Activated CD8-positive, alpha-beta memory T cell treated with anti-CD3 and anti-CD28 coated beads, Interleukin-2, amount 50 U/mL, for 24 hours (primary cell): ENCODE results near the gene ONECUT3.
"Not testable (repeated sequence)": the region's sequence is repeated elsewhere in the genome, so short reads cannot be mapped to it uniquely, and the experiment has no call there.

Experiments used
- DNase-seq: peaks from one replicate; pipeline ENCODE4 v3.0.0-alpha.2; 2020; ENCODE audit errors: extremely low read depth

ONECUT3 gene

DNA sequence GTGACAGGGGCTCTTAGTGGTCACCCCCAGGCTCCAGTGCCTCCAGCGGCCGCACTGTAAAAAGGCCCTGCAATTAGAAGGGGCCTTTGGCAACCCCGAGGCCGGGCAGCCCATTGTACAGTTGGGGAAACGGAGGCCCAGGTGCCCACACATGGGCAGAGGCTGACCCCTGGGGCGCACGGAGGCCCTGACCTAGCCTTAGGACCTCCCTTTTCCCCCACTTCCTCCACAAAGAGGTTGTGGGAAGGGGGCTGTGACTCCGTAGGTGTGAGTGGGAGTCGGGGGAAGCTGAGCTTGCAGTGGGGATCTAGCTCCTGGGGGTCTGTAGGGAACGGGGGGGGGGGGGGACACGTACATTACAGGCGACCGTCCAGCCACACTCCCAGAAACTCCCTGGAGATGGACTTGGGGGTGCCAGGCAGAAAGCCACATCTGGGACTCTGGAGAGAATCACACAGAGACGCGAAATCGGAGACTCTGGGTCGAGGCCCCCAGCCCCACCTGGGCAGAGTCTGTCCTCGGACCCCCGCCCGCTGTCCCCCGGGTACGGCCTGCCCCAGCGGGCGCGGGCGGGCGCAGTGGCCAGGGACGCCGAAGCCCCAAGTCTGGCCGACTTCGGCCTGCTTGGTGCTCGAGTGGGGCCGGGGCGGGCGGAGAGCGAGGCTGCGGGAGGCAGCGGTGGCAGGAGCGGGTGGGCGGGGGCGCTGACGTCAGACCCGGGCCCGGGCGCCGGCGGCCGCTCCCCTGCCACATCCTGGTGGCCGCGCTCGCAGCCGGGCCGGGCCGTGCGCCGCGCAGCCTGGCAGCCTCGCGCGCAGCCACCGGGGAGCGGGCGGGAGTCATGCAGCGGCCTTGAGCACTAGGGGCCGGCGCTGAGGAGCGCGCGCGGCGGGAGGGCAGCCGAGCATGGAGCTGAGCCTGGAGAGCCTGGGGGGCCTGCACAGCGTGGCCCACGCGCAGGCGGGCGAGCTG is at the start of gene ONECUT3:
ONECUT3 (plus strand) TSS at position 750 of the 972 bp plus-strand sequence; CDS start at position 907, 157 bp downstream.
- no peak for DNase-seq

DNA sequence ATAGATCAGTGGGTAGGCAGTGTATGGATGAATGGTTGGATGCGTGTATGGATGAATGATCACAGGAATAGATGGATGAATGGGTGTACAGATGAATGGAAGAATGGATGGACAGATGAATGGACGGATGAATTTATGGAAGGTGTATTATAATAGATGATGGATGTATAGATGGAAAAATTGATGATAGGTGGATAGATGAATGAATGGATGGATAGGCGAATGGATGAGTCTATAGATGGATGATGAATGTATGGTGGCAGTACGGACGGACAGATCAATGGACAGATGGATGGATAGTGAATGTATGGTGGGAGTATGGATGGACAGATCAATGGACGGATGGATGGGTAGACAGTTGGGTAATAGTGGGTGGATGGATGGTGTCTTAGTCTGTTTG is 49.0 kb upstream of the ONECUT3 start:
- DNase-seq: no peak

DNA sequence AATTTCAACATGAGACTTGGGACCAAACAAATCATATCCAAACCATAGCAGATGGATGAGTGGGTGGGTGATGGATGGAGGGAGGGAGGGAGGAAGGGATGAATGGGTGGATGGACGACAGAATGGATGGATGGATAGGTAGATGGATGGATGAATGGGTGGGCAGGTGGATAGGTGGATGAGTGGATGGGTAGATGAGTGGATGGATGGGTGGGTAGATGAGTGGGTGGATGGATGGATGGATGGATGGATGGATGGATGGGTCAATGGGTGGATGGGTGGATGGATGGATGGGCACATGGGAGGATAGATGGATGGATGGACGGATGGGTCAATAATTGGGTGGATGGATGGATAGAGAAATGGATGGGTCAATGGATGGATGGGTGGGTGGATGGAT is 47.9 kb upstream of the ONECUT3 start:
- no peak for DNase-seq

DNA sequence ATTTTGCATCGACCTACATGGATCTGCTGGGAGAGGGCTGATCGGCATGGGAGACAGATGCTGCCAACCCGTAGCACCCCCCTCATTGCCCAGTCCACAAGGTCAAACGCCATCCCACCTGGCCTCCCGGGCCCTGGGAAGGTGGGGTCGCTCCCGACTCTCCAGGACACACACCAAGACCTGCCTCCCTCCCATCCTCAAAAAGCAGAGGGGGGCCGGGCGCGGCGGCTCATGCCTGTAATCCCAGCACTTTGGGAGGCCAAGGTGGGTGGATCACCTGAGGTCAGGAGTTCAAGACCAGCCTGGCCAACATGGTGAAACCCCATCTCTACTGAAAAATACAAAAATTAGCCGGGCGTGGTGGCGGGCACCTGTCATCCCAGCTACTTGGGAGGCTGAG is 46.7 kb upstream of the ONECUT3 start:
- not testable (repeated sequence) for DNase-seq

DNA sequence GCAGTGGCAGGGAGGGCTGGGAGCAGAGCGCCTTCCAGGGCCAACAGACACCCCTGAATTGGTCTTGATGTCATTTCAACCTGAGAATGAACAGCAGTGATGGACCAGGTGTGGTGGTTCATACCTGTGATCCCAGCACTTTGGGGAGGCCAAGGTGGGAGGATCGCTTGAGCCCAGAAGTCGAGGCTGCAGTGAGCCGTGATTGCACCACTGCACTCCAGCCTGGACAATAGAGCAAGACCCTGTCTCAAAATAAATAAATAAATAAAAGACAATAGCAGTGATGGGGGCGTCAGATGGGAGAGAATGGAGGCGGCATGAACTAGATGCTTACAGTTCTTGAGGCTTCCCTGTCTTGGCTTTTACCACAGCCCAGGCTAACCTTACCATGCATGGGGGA is 46.1 kb upstream of the ONECUT3 start:
- no peak for DNase-seq

DNA sequence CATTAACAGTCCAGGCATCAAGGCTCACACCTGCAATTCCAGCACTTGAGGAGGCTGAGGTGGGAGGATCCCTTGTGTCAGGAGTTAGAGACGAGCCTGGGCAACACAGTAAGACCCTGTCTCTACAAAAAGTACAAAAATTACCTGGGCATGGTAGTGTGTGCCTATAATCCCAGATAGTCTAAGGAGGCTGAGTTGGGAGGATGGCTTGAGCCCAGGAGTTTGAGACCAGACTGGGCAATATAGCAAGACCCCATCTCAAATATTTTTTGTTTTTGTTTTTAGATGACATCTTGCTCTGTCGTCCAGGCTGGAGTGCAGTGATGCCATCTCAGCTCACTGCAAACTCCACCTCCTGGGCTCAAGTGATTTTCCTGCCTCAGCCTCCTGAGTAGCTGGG is 40.1 kb upstream of the ONECUT3 start:
- DNase-seq: no peak

DNA sequence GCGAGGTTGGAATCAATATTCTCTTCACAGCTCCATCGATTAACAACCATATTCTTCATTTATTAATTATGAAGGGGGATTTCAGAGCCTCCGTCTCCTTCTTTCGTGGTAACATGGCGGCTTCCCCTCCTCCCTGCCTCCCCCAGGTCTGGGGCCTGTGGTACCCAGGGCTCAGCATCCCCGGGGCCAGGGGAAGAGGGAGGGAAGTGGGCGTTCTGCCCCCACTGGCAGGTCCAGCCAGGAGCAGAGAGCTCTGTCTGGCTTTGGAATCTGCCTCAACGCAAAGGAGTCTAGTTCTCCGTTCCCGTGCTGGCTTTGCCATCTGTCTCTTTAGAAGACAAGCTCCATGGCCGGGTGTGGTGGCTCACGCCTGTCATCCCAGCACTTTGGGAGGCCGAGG is 37.8 kb upstream of the ONECUT3 start:
- no peak for DNase-seq

DNA sequence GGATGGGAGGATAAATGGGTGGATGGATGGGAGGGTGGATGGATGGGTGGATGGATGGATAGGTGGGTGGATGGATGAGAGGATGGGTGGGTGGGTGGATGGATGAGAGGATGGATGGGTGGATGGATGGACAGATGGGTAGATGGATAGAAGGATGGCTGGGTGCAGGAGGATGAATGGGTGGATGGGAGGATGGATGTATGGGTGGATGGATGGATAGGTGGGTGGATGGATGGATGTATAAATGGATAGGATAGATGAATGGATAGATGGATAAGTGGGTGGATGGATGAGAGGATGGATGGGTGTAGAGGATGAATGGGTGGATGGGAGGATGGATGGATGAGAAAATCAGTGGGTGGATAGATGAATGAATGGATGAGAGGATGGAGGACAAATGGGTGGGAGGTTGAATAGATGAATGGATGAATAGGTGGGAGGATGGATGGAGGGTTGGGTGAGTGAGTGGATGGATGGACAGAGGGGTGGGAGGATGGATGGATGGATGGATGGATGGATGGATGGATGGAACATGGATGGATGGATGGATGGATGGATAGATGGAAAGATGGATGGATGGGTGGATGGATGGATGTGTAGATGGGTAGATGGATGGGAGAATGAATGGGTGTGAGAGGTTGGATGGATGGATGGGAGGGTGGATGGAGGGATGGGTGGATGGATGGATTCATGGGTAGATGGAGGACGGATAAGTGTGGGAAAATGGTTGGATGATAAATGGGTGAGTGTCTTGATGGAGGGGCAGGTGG is 35.9 kb upstream of the ONECUT3 start:
- DNase-seq: no peak

DNA sequence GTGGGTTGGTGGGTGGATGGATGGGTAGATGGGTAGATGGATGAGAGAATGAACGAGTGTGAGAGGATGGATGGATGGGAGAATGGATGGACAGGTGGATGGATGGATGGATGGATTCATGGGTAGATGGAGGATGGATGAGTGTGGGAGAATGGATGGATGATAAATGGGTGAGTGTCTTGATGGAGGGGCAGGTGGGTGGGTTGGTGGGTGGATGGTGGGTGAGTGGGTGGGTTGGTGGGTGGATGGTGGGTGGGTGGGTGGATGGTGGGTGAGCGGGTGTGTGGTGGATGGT is 35.4 kb upstream of the ONECUT3 start:
- DNase-seq: no peak

DNA sequence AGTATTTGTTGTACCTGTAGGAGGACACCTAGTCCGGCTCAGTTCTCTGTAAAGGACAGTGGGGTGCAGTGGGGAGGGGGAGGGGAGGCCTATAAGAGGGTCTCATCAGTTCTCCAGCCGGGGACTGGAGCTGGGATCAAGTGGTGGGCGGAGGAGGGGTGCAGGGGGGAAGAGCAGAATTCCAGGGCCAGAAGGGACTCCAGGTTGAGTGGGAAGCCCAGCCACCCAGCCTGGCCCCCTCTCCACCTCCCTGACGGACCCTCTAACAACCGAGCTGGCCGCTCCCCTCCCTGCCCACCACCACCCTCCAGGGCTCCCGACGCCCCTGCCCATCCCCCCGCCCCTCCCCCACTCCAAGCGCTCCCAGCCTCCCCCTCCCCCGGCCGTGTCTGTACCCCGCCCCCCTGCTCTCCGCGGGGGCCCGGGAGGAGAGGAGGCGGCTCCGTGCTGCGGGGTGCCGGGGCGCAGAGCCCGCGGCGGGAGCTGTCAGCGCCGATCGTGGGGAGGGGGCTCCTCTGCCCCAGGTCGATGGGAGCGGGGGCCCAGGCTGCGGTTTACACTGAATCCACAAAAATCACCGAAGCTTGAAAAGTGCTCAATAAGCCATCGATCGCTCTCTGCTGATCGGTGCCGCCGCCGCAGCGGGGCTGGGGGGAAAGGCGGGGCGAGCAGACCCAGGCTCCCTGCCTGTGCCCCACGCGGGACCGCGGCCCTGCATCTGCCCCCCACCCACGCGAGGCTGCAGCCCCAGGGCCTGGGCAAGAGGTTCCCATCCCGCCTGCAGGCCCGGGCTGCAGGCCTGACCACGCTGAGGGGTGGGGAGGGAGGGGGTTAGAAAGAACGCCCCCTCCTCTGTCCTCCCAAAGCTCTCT is 34.6 kb upstream of the ONECUT3 start:
- DNase-seq: no peak

DNA sequence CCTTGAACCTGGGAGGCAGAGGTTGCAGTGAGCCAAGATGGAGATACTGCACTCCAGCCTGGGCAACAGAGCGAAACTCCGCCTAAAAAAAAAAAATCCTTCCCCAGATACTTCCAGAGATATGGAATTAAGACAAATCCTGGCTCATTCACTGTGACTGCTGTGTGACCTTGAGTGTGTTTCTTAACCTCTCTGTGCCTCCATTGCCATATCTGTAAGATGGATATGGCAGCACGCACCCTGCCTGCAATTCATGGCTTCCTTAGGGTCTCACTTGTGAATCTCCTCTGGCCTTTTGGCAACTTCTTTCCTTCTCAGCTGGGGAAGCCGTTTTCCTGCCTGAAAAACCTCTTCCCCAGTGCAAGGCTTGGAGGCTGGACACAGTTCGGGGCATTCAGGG is 33.8 kb upstream of the ONECUT3 start:
- no peak for DNase-seq

DNA sequence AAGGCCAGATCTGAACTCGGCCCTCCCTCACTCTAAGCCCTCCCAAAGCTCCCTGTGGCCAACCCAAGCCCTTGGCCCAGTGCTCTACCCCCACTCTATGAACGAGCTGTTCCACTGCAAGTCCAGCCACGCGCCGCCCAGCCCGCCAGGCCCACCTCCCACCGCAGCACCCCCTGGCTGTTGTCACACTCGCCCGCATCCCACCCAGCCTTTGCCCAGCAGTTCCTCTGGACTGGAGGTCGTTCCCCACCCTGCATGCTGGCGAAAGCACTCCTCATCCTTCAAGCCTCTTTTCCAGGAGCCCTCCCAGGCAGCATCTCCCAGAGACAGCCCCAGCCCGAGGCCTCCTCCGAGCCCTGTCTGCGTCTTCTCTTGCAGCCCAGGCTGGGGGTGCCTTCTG is 33.1 kb upstream of the ONECUT3 start:
- no peak for DNase-seq

DNA sequence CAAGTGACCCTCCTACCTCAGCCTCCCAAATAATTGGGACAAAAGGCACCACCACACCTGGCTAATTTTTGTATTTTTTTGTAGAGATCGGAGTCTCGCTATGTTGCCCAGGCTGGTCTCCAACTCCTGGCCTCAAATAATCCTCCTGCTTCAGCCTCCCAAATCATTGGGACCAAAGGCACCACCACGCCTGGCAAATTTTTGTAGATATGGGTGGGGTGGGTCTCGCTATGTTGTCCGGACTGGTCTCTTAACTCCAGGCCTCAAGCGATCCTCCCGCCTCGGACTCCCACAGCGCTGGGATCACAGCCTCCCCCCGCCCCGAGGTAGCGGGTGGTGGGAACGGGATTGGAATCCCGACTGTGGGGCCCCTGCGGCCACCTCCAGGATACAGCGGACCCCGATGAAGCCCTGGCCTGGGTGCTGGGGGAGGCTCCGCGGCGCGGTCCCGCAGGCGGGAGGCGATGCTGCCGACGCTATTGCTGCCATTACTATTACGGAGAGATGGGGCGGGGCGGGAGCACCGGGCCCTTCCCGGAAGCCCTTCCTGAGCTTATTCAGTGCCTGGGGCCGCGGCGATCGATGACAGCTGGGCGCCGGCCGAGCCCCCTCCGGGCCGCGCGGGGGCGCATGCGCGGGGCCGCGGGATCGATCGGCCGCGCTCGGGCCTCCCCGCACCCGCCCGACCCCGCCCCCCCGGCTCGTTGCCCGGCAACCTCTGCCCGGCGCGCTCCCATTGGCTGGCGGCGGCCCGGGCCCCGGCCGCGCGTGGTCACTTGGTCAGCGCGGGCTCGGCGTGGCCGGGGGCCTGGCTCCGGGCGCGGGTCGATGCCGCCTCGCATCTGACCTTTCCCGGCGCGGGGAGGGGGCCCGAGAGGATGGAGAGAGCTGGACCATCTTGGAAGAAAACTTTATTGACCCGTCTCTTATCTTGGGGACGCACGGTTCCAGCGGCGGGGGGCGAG is 27.9 kb upstream of the ONECUT3 start:
- no peak for DNase-seq

DNA sequence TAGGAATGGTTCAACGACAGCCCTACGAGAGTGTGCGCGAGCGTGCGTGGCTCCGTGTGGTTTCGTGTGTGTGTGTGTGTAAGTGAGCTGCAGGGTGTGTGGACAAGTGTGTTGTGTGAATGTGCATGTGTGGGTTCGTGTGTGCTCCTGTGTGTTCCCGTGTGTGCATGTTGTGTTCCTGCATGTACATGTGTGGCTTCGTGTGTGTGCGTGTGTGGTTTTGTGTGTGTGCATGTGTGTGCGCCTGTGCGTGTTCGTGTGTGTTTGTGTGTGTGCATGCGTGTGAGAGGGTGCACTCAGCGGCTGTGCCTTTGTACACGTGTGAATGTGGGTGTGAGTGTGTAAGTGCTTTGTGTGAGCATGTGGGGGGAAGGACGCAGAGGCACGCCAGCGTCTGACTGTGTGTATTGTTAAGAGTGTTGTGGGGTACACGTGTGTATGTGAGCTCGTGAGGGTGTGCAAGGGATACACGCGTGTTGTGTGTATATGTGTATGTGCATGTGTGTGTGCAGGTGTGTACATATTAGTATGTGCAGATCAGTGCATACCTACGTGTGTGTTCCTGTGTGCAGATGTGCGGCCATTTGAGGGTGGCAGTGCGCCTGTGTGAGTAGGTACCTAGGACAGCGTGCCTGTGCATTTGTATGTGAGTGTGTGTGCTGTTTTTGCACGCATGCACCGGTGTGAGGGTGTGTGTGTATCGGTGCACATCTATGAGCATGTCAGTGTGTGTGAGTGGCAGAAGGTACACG is 24.3 kb upstream of the ONECUT3 start:
- DNase-seq: no peak

DNA sequence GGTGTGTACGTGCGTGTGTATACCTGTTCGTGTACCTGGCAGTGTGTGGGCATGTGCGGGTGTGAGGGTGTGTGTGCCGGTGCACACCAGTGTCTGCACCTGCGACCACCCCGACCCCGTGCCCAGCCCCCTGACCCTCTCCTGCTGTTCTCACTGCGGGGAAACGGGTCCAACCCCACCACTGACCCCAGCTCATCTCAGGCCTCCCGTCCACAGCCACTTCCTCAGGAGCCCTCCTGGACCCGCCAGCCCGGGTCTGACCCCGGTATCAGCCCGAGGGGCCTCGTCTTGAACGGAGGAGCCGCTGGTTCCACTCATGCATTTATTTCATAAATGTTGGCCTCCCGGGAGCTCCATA is 23.8 kb upstream of the ONECUT3 start:
- no peak for DNase-seq

DNA sequence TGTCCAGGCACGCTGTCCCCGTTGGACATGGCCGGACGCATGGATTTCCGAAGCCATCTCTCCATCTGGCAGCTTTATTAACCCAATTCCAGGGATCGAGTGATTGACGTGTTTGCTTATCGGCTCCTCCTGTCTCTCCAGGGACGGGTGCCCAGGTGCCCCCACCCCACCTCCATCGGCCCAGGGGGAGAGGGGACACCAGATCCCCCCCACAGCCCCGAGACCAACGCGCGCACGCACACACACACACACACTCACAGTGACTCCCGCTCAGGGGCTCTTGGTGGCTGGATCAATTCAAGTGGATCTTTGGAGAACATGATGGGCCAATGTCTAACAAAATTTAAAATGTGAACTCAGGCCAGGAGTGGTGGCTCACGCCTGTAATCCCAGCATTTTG is 23.1 kb upstream of the ONECUT3 start:
- no peak for DNase-seq

DNA sequence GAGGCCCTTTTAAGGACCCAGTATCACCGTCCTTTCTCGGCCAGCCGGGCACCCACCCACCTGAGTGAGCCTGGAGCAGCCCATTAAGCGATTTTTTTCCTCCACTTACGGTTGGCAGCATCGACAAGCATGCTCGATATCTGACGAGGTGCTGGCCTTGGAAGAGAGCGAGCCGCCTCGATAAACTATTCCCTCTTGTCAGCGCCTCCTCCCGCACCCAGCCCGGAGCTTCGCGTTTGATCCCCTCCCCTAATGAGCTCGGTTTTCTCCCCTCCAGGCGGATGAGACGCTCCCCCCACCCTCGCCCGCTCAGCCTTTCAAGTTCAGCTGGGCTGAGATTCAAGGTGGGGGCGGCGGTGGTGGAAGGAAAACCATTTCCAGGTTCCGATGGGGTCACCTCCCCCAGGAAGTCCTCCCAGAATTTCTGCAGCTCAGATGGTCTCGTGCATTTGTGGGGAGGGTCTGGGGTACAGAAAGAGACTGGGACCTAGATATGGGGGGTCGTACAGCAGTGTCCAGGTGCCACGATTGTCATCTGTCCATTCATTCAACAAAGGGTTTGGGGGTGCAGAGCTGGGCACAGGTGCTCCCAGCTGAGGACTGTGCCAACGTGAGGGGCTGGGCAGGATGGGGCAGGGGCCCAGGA is 18.9 kb upstream of the ONECUT3 start:
- no peak for DNase-seq

DNA sequence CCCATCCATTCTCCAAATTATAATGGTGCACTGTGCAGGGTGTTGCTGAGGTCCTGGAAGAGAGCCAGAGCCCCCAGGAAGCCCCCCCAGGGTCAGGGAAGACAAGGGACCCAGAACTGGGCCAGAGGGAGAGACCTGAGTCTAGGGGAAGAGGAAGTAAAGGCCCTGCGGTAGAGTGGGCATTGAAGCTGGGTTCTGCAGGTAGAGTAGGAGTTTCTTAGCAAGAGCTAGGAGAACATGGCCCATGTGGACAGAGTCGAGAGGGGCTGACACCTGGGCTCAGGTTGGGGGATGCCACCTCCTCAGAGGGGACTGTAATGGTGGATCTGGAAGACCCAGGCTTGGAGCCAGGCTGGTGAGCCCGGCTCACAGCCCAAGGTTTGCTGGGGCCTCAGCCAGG is 17.0 kb upstream of the ONECUT3 start:
- DNase-seq: no peak

DNA sequence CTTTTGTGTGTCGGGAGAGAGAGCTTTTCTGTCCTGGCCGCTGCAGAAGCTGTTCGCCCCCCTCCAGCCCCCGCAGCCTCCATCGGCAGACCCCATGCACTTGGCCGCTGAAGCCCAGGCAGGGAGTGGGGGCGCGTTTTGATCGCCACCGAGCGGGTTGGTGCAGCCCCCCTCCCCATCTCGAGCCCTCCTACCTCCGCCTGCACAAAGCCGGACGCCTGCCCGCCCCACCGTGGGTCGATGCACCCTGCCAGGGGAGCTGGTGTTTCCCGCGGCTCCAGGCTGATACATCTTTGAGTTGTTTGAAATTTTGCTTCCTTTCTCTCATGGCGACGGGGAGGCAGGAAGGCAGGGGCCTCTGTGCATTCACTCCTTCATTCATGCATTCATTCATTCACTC is 16.4 kb upstream of the ONECUT3 start:
- DNase-seq: no peak
